H9 (cell line): ENCODE data around the gene STYXL2. TPM values are rescaled to one million over a fixed set of nuclear protein-coding genes. Genes with fewer than 3 reads are reported as not detected.

Source experiments
- DNase-seq: peaks from one replicate; pipeline ENCODE4 v3.0.0-alpha.2; 2017
- H2AFZ ChIP-seq: one replicate; pipeline ENCODE4 v1.6.1; 2013; ENCODE audit warnings: mild to moderate bottlenecking, low read length, control low read depth, moderate library complexity
- H2AK5ac ChIP-seq: 2 replicates; pipeline ENCODE4 v1.6.1; 2013; ENCODE audit warnings: low read length, control low read depth, mixed read lengths; ENCODE audit not compliant: insufficient read length
- H2BK120ac ChIP-seq: one replicate; pipeline ENCODE4 v1.6.1; 2013; ENCODE audit warnings: low read depth, mild to moderate bottlenecking, low read length, control low read depth, inconsistent platforms; ENCODE audit not compliant: poor library complexity, severe bottlenecking
- H2BK12ac ChIP-seq: 2 replicates; pipeline ENCODE4 v1.6.1; 2013; ENCODE audit warnings: low read length, control low read depth, mixed read lengths, low read depth; ENCODE audit not compliant: insufficient read length
- H2BK15ac ChIP-seq: 2 replicates; pipeline ENCODE4 v1.6.1; 2013; ENCODE audit warnings: low read depth, low read length, control low read depth
- H2BK20ac ChIP-seq: one replicate; pipeline ENCODE4 v1.6.1; 2013; ENCODE audit warnings: low read depth, mild to moderate bottlenecking, low read length, control low read depth, inconsistent platforms; ENCODE audit not compliant: poor library complexity, severe bottlenecking
- H2BK5ac ChIP-seq: 2 replicates; pipeline ENCODE4 v1.6.1; 2013; ENCODE audit warnings: low read length, control low read depth, mixed read lengths; ENCODE audit not compliant: insufficient read length
- H3K14ac ChIP-seq: 2 replicates; pipeline ENCODE4 v1.6.1; 2013; ENCODE audit warnings: low read length, control low read depth; ENCODE audit not compliant: insufficient read depth
- H3K18ac ChIP-seq: 2 replicates; pipeline ENCODE4 v1.6.1; 2013; ENCODE audit warnings: low read depth, mild to moderate bottlenecking, mixed read lengths, low read length, control low read depth; ENCODE audit not compliant: insufficient read length
- H3K23ac ChIP-seq: 2 replicates; pipeline ENCODE4 v1.6.1; 2013; ENCODE audit warnings: low read length, control low read depth, mixed read lengths, low read depth; ENCODE audit not compliant: insufficient read length
- H3K23me2 ChIP-seq: 2 replicates; pipeline ENCODE4 v1.6.1; 2013; ENCODE audit warnings: low read depth, mild to moderate bottlenecking, mixed read lengths, low read length, control low read depth; ENCODE audit not compliant: insufficient read length, poor library complexity, severe bottlenecking
- H3K27ac ChIP-seq: 2 replicates; pipeline ENCODE4 v1.5.1; 2013; ENCODE audit warnings: low read length, control low read depth, mixed read lengths, low read depth; ENCODE audit not compliant: insufficient read length
- H3K27me3 ChIP-seq: 2 replicates; pipeline ENCODE4 v1.6.1; 2013; ENCODE audit warnings: low read length, control low read depth, inconsistent platforms; ENCODE audit not compliant: insufficient read depth
- H3K4ac ChIP-seq: 2 replicates; pipeline ENCODE4 v1.6.1; 2013; ENCODE audit warnings: low read depth, mild to moderate bottlenecking, control low read depth, inconsistent platforms, low read length, moderate library complexity
- H3K4me1 ChIP-seq: 2 replicates; pipeline ENCODE4 v1.6.1; 2013; ENCODE audit warnings: low read length, control low read depth, inconsistent platforms; ENCODE audit not compliant: insufficient read depth
- H3K4me2 ChIP-seq: 2 replicates; pipeline ENCODE4 v1.6.1; 2013; ENCODE audit warnings: low read length, control low read depth, mixed read lengths; ENCODE audit not compliant: insufficient read length, insufficient read depth
- H3K56ac ChIP-seq: 2 replicates; pipeline ENCODE4 v1.6.1; 2013; ENCODE audit warnings: low read depth, mild to moderate bottlenecking, mixed read lengths, low read length, control low read depth; ENCODE audit not compliant: insufficient read length
- H3K79me1 ChIP-seq: 2 replicates; pipeline ENCODE4 v1.6.1; 2013; ENCODE audit warnings: low read depth, mild to moderate bottlenecking, moderate library complexity, low read length, control low read depth, inconsistent platforms; ENCODE audit not compliant: insufficient read depth, poor library complexity, severe bottlenecking
- H3K79me2 ChIP-seq: 2 replicates; pipeline ENCODE4 v1.6.1; 2013; ENCODE audit warnings: low read length, control low read depth, inconsistent platforms; ENCODE audit not compliant: insufficient read depth
- H3K9ac ChIP-seq: 2 replicates; pipeline ENCODE4 v1.6.1; 2013; ENCODE audit warnings: low read length, control low read depth, mixed read lengths; ENCODE audit not compliant: insufficient read length; ENCODE audit errors: extremely low read depth
- H3K9me3 ChIP-seq: one replicate; pipeline ENCODE4 v1.6.1; 2013; ENCODE audit warnings: low read depth, low read length, inconsistent platforms; ENCODE audit not compliant: control insufficient read depth
- H3T11ph ChIP-seq: one replicate; pipeline ENCODE4 v1.6.1; 2013; ENCODE audit warnings: mild to moderate bottlenecking, low read length, control low read depth, inconsistent platforms
- H4K20me1 ChIP-seq: one replicate; pipeline ENCODE4 v1.6.1; 2013; ENCODE audit not compliant: control insufficient read depth, insufficient read length, insufficient read depth
- H4K5ac ChIP-seq: 2 replicates; pipeline ENCODE4 v1.6.1; 2013; ENCODE audit warnings: low read depth, mild to moderate bottlenecking, mixed read lengths, low read length, control low read depth; ENCODE audit not compliant: insufficient read length
- H4K8ac ChIP-seq: replicated peaks from 2 replicates; pipeline ENCODE4 v1.6.1; 2013; ENCODE audit warnings: low read length, control low read depth, mixed read lengths, low read depth; ENCODE audit not compliant: insufficient read length
- H4K91ac ChIP-seq: 2 replicates; pipeline ENCODE4 v1.6.1; 2013; ENCODE audit warnings: low read depth, mild to moderate bottlenecking, moderate library complexity, mixed read lengths, low read length, control low read depth; ENCODE audit not compliant: insufficient read length
- H3K27ac Mint-ChIP-seq, 3 experiments: 2 replicates in 2 of 3; 3 replicates in 1 of 3; pipeline ENCODE4 v1.8.0; 2020 to 2021; ENCODE audit warnings: mixed read lengths in 3 of 3, mild to moderate bottlenecking in 1 of 3, moderate library complexity in 1 of 3
- H3K27me3 Mint-ChIP-seq: 2 replicates; pipeline ENCODE4 v1.8.0; 2021; ENCODE audit warnings: low read depth, mild to moderate bottlenecking, moderate library complexity, mixed read lengths
- H3K36me3 Mint-ChIP-seq, 3 experiments: 2 replicates in 2 of 3; 3 replicates in 1 of 3; pipeline ENCODE4 v1.8.0; 2020 to 2021; ENCODE audit warnings: low read depth in 3 of 3, mixed read lengths in 3 of 3; ENCODE audit not compliant: insufficient read depth in 1 of 3
- H3K4me1 Mint-ChIP-seq, 2 experiments: 2 replicates each; pipeline ENCODE4 v1.8.0; 2020; ENCODE audit warnings: mixed read lengths in 2 of 2
- H3K4me3 Mint-ChIP-seq, 2 experiments: 2 replicates in 1 of 2; 3 replicates in 1 of 2; pipeline ENCODE4 v1.8.0; 2020 to 2021; ENCODE audit warnings: mild to moderate bottlenecking in 2 of 2, mixed read lengths in 2 of 2, moderate library complexity in 1 of 2
- H3K9me3 Mint-ChIP-seq, 2 experiments: 2 replicates in 1 of 2; 3 replicates in 1 of 2; pipeline ENCODE4 v1.8.0; 2020; ENCODE audit warnings: mild to moderate bottlenecking in 2 of 2, mixed read lengths in 2 of 2, moderate library complexity in 1 of 2
- WGBS: extraction: QIAGEN DNeasy Blood & Tissue Kit; methylation state at CpG from one replicate; pipeline ENCODE4 v1.1.7; 2013; ENCODE audit warnings: missing lambda C conversion rate, low lambda C conversion rate, mixed read lengths; ENCODE audit not compliant: insufficient read length; ENCODE audit errors: extremely low coverage; 5-methylcytosine and 5-hydroxymethylcytosine counted together
- total RNA-seq: library from RNA; stranded (reverse); gene quantifications from 2 replicates; pipeline ENCODE4 v1.2.1, GENCODE V29; 2021
- TF ChIP-seq, protein P1 (sequence below): fragments of 200-600 bp; sonication (generic); conservative IDR thresholded peaks from 3 replicates; pipeline ENCODE4 v1.8.0; 2021; ENCODE audit warnings: antibody characterized with exemption, mild to moderate bottlenecking

The STYXL2 gene
- total RNA-seq, 1 experiment from 2014 or later = 0.09 TPM

DNA sequence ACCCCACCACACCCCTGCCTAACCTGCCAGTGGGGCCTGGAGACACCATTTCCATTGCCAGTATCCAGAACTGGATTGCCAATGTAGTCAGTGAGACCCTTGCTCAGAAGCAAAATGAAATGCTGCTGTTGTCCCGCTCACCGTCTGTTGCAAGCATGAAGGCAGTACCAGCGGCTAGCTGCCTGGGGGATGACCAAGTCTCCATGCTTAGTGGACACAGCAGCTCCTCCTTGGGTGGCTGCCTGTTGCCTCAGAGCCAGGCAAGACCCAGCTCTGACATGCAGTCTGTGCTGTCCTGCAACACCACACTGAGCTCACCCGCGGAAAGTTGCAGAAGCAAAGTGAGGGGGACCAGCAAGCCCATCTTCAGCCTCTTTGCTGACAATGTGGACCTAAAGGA is 33.4 kb downstream of the STYXL2 start:
- H3K4me1 Mint-ChIP-seq = peaks cover 18 to 23% of the 10 kb centered on the region in 2 experiments
- WGBS = no CpG with 5 or more reads among the region's 5 CpGs
- H3K27ac ChIP-seq = no peak overlapping the region

More for the DNA sequence above, 33.4 kb downstream of the STYXL2 start:
- Histone ChIP-seq H3K56ac (no peak overlapping the region), H2BK15ac (no peak overlapping the region), H4K20me1 (no peaks in the 10 kb centered on the region), H2AK5ac (no peak overlapping the region), H2BK12ac (no peak overlapping the region), H3K9me3 (no peaks in the 10 kb centered on the region), H3K79me1 (no peaks in the 10 kb centered on the region), H3K27me3 (no peaks in the 10 kb centered on the region), H4K8ac (no peak overlapping the region), H3K4me1 (peaks cover 3% of the 10 kb centered on the region; the same call in 1 of the 2 replicates), H3K4ac (no peak overlapping the region), H2BK20ac (no peak overlapping the region), H3K18ac (no peak overlapping the region), H3K23ac (no peak overlapping the region), H3K4me2 (no peak overlapping the region), H3K9ac (no peak overlapping the region), H3K79me2 (no peaks in the 10 kb centered on the region), H4K91ac (no peak overlapping the region), H2BK5ac (no peak overlapping the region), H3K14ac (no peak overlapping the region), H3T11ph (no peak overlapping the region), H2AFZ (no peak overlapping the region), H2BK120ac (no peak overlapping the region), H4K5ac (no peak overlapping the region), H3K23me2 (no peaks in the 10 kb centered on the region)
- peaks cover 27% of the 10 kb centered on the region for H3K27me3 Mint-ChIP-seq
- TF ChIP-seq, protein P1, sequence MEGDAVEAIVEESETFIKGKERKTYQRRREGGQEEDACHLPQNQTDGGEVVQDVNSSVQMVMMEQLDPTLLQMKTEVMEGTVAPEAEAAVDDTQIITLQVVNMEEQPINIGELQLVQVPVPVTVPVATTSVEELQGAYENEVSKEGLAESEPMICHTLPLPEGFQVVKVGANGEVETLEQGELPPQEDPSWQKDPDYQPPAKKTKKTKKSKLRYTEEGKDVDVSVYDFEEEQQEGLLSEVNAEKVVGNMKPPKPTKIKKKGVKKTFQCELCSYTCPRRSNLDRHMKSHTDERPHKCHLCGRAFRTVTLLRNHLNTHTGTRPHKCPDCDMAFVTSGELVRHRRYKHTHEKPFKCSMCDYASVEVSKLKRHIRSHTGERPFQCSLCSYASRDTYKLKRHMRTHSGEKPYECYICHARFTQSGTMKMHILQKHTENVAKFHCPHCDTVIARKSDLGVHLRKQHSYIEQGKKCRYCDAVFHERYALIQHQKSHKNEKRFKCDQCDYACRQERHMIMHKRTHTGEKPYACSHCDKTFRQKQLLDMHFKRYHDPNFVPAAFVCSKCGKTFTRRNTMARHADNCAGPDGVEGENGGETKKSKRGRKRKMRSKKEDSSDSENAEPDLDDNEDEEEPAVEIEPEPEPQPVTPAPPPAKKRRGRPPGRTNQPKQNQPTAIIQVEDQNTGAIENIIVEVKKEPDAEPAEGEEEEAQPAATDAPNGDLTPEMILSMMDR = no peak
- peaks cover 0 to 2% (median 0%) of the 10 kb centered on the region in 3 experiments; a peak in 1 of 7 replicates for H3K36me3 Mint-ChIP-seq
- H3K4me3 Mint-ChIP-seq = no peak overlapping the region
- no peak for DNase-seq
- H3K27ac Mint-ChIP-seq = no peak overlapping the region
- no peaks in the 10 kb centered on the region for H3K9me3 Mint-ChIP-seq
